Measurements from ENCODE around the gene CRELD2.

Gene CRELD2

GRCh38 chr22:49917974-49918910 is at the start of gene CRELD2, which contains the start of gene ALG12:
CRELD2 (plus strand) TSS chr22:49918634; CDS start chr22:49918770, 136 bp downstream.
ALG12 (minus strand) TSS chr22:49918438; CDS start chr22:49913765, 4,673 bp downstream.
- no peak for TF ChIP-seq CTCF (IDR thresholded peaks at IDR 0.05; ENCODE audit: control insufficient read depth, insufficient read depth, low read depth, low read length, missing control alignments)
- peak; percentile 75 for DNase-seq (ENCODE audit: low read depth)
- peak within 1 kb of the TSS; percentile 98 for H3K4me3 ChIP-seq (ENCODE audit: control insufficient read depth, low read depth, low read length)

GRCh38 chr22:49869086-49869830 is 49.2 kb upstream of the CRELD2 start:
- H3K4me3 ChIP-seq (ENCODE audit: control insufficient read depth, low read depth, low read length): no peak overlapping the region
- no peak for DNase-seq (ENCODE audit: low read depth)
- no peak for TF ChIP-seq CTCF (IDR thresholded peaks at IDR 0.05; ENCODE audit: control insufficient read depth, insufficient read depth, low read depth, low read length, missing control alignments)

GRCh38 chr22:49869845-49870712 is 48.4 kb upstream of the CRELD2 start:
- no peak for DNase-seq (ENCODE audit: low read depth)
- TF ChIP-seq CTCF (IDR thresholded peaks at IDR 0.05; ENCODE audit: control insufficient read depth, insufficient read depth, low read depth, low read length, missing control alignments): no peak
- no peak overlapping the region for H3K4me3 ChIP-seq (ENCODE audit: control insufficient read depth, low read depth, low read length)

GRCh38 chr22:49871482-49871881 is 47.0 kb upstream of the CRELD2 start:
- no peak overlapping the region for H3K4me3 ChIP-seq (ENCODE audit: control insufficient read depth, low read depth, low read length)
- no peak for TF ChIP-seq CTCF (IDR thresholded peaks at IDR 0.05; ENCODE audit: control insufficient read depth, insufficient read depth, low read depth, low read length, missing control alignments)
- DNase-seq (ENCODE audit: low read depth): no peak

GRCh38 chr22:49872347-49872746 is 46.1 kb upstream of the CRELD2 start:
- no peak for DNase-seq (ENCODE audit: low read depth)
- no peak overlapping the region for H3K4me3 ChIP-seq (ENCODE audit: control insufficient read depth, low read depth, low read length)
- no peak for TF ChIP-seq CTCF (IDR thresholded peaks at IDR 0.05; ENCODE audit: control insufficient read depth, insufficient read depth, low read depth, low read length, missing control alignments)
